NB4 (cell line): ENCODE data around the gene ATRN.

Experiments
- DNase-seq: peaks from one replicate; pipeline ENCODE4 v3.0.0; 2010; ENCODE audit warnings: low read depth
- H3K4me3 ChIP-seq: one replicate; pipeline ENCODE4 v1.5.1; 2011; ENCODE audit warnings: mild to moderate bottlenecking, low read depth, low read length, moderate library complexity
- MYC ChIP-seq: IDR thresholded peaks from 2 replicates; pipeline ENCODE4 v1.6.1; 2011; ENCODE audit warnings: low read depth, low read length
- POLR2A ChIP-seq: IDR thresholded peaks from 2 replicates; pipeline ENCODE4 v1.6.1; 2011; ENCODE audit warnings: mild to moderate bottlenecking; ENCODE audit not compliant: insufficient read length; ENCODE audit errors: extremely low read depth
- TF ChIP-seq, protein P1 (sequence below): IDR thresholded peaks from 2 replicates; pipeline ENCODE4 v1.6.1; 2011; ENCODE audit warnings: low read depth, low read length
- TF ChIP-seq, protein P2 (sequence below): IDR thresholded peaks from one replicate; pipeline ENCODE4 v1.5.1; 2012; ENCODE audit warnings: low read depth, low read length

ATRN gene

DNA sequence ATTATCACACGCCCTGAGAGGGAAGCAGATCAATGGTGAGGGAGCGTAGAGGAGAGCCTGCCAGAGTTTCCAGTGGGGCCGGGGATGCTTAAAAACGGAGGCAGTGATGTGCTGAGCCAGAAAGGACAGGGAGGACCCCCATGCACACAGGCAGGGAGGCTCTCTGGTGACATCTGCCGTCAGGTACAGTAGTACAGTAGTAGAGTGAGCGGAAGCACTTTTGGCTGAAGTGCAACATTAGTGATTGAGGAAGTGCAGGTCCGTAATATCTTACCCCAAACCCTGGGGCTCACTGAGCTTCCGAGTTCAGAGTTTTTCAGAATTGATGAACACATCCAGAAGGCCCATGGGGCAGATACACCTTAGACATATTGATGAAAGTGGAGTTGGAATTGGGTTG lies 150.3 kb downstream of the ATRN start:
- DNase-seq, result no peak
- TF ChIP-seq, protein P1, sequence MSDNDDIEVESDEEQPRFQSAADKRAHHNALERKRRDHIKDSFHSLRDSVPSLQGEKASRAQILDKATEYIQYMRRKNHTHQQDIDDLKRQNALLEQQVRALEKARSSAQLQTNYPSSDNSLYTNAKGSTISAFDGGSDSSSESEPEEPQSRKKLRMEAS, result no peak
- TF ChIP-seq, protein P2, sequence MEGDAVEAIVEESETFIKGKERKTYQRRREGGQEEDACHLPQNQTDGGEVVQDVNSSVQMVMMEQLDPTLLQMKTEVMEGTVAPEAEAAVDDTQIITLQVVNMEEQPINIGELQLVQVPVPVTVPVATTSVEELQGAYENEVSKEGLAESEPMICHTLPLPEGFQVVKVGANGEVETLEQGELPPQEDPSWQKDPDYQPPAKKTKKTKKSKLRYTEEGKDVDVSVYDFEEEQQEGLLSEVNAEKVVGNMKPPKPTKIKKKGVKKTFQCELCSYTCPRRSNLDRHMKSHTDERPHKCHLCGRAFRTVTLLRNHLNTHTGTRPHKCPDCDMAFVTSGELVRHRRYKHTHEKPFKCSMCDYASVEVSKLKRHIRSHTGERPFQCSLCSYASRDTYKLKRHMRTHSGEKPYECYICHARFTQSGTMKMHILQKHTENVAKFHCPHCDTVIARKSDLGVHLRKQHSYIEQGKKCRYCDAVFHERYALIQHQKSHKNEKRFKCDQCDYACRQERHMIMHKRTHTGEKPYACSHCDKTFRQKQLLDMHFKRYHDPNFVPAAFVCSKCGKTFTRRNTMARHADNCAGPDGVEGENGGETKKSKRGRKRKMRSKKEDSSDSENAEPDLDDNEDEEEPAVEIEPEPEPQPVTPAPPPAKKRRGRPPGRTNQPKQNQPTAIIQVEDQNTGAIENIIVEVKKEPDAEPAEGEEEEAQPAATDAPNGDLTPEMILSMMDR, result no peak
- no peak for TF ChIP-seq POLR2A
- no peak for TF ChIP-seq MYC
- H3K4me3 ChIP-seq, result no peak overlapping the region

DNA sequence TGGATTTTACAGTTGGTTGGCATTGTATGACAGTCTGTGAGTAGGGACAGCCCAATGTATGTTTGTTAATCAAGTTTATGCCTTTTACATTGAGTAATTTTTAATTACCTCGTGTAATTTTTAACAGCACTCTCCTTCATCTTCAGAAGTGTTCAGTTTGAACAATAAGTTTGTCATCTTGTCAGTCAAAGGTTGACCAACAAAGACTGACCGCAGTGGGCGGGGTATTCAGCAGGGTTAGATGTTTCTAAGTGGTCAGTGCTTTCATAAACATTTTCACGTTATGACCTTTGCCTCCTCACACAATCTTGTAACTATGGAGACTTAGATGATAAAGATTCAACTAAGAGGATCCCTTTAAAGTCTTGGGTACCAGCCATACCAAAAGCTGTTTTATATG lies 151.6 kb downstream of the ATRN start:
- no peak overlapping the region for H3K4me3 ChIP-seq
- TF ChIP-seq POLR2A, result no peak
- TF ChIP-seq, protein P1, result no peak
- no peak for TF ChIP-seq MYC
- TF ChIP-seq, protein P2, result no peak
- DNase-seq, result no peak

DNA sequence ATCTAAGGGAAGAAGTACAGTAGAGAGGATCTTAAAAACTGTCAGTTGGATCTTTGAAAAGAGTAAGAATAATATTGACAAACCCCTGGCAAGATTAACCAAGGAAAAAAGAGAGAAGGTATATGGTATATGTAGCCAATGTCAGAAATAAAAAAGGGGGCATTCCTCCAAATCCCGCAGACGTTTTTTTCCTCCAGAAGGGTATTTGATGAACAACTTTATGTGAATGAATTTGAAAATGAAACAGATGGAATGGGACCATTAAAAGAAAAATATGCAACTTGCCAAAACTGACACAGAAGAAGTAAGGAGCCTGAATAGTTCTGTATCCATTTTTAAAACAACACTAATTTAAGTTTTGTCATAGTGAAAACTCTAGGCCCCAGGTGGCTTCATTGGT lies 156.7 kb downstream of the ATRN start:
- TF ChIP-seq POLR2A, result no peak
- TF ChIP-seq MYC, result no peak
- TF ChIP-seq, protein P1, result no peak
- TF ChIP-seq, protein P2, result no peak
- H3K4me3 ChIP-seq, result no peak overlapping the region
- DNase-seq, result no peak

DNA sequence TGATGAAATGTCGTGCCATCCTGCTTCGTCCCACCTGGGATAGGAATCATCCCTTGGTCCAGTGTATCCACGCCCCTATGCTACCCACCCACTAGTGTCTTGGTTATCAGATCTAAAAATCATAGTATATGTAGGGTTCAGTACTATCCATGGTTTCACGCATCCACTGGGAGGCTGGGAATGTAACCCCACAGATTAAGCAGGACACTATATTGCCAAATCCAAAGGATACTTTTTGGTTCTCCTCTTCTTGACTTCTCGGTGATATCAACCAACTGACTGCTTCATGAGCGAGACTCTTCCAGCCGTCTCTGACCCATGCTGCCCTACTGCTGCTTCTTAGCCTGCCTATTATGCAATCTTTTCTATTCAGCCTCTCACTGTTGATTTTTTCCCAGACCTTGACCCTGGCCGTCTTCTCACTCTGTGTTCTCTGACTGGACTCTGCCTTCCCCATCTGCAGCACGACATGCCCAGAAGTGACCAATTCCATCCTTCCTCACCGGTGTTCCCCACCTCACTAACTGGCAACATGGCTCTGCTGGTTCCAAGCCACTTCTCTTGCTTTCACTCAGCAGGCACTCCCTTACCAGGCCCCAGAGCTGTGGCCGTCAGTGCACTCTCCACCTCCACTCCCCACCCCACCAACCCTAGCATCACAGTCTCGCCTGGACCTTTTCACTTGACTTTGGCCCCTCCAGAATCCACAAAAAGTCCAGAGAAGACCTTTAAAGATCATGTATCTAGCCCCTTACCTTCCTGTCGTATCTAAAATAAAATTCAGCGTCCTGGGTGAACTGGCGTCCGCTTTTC lies 157.9 kb downstream of the ATRN start:
- DNase-seq, result no peak
- no peak overlapping the region for H3K4me3 ChIP-seq
- no peak for TF ChIP-seq MYC
- TF ChIP-seq, protein P1, result no peak
- TF ChIP-seq, protein P2, result no peak
- no peak for TF ChIP-seq POLR2A

DNA sequence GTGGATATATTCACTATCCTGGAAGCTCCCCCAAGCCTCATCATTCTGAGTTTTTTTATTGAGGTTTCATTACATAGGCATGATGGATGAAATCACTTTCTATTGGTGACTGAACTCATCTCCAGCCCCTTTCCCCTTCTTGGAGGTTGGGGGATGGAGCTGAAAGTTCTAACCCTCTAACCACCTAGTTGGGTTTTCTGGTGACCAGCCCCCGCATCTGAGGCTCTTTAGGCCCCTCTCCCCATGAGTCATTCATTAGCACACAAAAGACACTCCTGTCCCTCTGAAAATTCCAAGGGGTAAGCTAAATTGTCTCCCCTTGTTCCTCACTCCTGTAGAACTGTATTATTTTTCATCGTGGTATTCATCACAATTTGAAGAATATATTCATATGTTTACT lies 159.1 kb downstream of the ATRN start:
- H3K4me3 ChIP-seq, result no peak overlapping the region
- TF ChIP-seq MYC (no peak), POLR2A (no peak)
- TF ChIP-seq, protein P1, result no peak
- TF ChIP-seq, protein P2, result no peak
- peak; percentile 43 for DNase-seq
